C4-2B (cell line): ENCODE data around the gene CENPU.

ENCODE experiments used
- CTCF ChIP-seq: fragments of 450-650 bp; conservative IDR thresholded peaks from 2 replicates; pipeline ENCODE4 v1.5.1; 2017; ENCODE audit warnings: mild to moderate bottlenecking
- ZFX ChIP-seq: fragments of 450-650 bp; IDR thresholded peaks from 2 replicates; pipeline ENCODE4 v1.6.1; 2017

GRCh38 chr4:184680698-184681097 is 53.2 kb downstream of the CENPU start:
- TF ChIP-seq CTCF (no peak), ZFX (no peak)
